GM18951 (cell line): ENCODE measurements around the gene KCNH2.
"Not testable (repeated sequence)": the region's sequence is repeated elsewhere in the genome, so short reads cannot be mapped to it uniquely, and the experiment has no call there.

ENCODE experiments used
- POLR2A ChIP-seq: IDR thresholded peaks from 4 replicates; pipeline ENCODE4 v1.6.1; 2011; ENCODE audit warnings: mild to moderate bottlenecking; ENCODE audit not compliant: insufficient read length, insufficient read depth; ENCODE audit errors: extremely low read depth
- in situ Hi-C: fragments of 300-500 bp; cut with MboI; formaldehyde crosslinking; loops from one replicate; pipeline ENCODE4 v1.12.0; 2022; ENCODE audit warnings: low sequenced_read_pairs, mixed read lengths, inconsistent platforms; ENCODE audit not compliant: unreplicated experiment

KCNH2 gene

GRCh38 chr7:150918378-150918777 is 59.7 kb downstream of the KCNH2 start:
- in situ Hi-C loops: no loop called here
- TF ChIP-seq POLR2A: no peak

GRCh38 chr7:150917969-150918368 is 60.2 kb downstream of the KCNH2 start:
- no peak for TF ChIP-seq POLR2A
- in situ Hi-C loops: no loop called here

- TF ChIP-seq POLR2A: no peak
- in situ Hi-C loops: no loop called here
Measured at GRCh38 chr7:150916670-150917069, 61.5 kb downstream of the KCNH2 start.

- TF ChIP-seq POLR2A: no peak
- in situ Hi-C loops: no loop called here
Measured at GRCh38 chr7:150914966-150915365, 63.2 kb downstream of the KCNH2 start.

GRCh38 chr7:150914196-150914595 is 63.9 kb downstream of the KCNH2 start:
- TF ChIP-seq POLR2A: no peak
- in situ Hi-C loops: no loop called here

GRCh38 chr7:150912427-150912826 is 65.7 kb downstream of the KCNH2 start:
- no peak for TF ChIP-seq POLR2A
- in situ Hi-C loops: no loop called here

- no peak for TF ChIP-seq POLR2A
- in situ Hi-C loops: no loop called here
Measured at GRCh38 chr7:150911590-150912267, 66.4 kb downstream of the KCNH2 start.

GRCh38 chr7:150910996-150911422 is 67.1 kb downstream of the KCNH2 start:
- TF ChIP-seq POLR2A: no peak
- in situ Hi-C loops: no loop called here

GRCh38 chr7:150910305-150910995 is 67.7 kb downstream of the KCNH2 start:
- in situ Hi-C loops: not testable (repeated sequence)

GRCh38 chr7:150909200-150909995 is 68.7 kb downstream of the KCNH2 start:
- no peak for TF ChIP-seq POLR2A
- in situ Hi-C loops: no loop called here

- in situ Hi-C loops: no loop called here
- TF ChIP-seq POLR2A: no peak
Measured at GRCh38 chr7:150908173-150908572, 69.9 kb downstream of the KCNH2 start.

- TF ChIP-seq POLR2A: no peak
- in situ Hi-C loops: no loop called here
Measured at GRCh38 chr7:150904011-150904909, 73.9 kb downstream of the KCNH2 start.

GRCh38 chr7:150903606-150904005 is 74.5 kb downstream of the KCNH2 start:
- in situ Hi-C loops: no loop called here

More at GRCh38 chr7:150903606-150904005, 74.5 kb downstream of the KCNH2 start:
- no peak for TF ChIP-seq POLR2A
